HG02943 (cell line): Measurements from ENCODE around the gene DECR2.
"Not testable (repeated sequence)": the region's sequence is repeated elsewhere in the genome, so short reads cannot be mapped to it uniquely, and the experiment has no call there.

Experiments
- ATAC-seq: cut with Tn5 transposase; IDR thresholded peaks from one replicate; pipeline ENCODE4 v1.9.1; 2021; ENCODE audit warnings: mild to moderate bottlenecking, low read depth, moderate library complexity; ENCODE audit not compliant: unreplicated experiment

DECR2 gene

DNA sequence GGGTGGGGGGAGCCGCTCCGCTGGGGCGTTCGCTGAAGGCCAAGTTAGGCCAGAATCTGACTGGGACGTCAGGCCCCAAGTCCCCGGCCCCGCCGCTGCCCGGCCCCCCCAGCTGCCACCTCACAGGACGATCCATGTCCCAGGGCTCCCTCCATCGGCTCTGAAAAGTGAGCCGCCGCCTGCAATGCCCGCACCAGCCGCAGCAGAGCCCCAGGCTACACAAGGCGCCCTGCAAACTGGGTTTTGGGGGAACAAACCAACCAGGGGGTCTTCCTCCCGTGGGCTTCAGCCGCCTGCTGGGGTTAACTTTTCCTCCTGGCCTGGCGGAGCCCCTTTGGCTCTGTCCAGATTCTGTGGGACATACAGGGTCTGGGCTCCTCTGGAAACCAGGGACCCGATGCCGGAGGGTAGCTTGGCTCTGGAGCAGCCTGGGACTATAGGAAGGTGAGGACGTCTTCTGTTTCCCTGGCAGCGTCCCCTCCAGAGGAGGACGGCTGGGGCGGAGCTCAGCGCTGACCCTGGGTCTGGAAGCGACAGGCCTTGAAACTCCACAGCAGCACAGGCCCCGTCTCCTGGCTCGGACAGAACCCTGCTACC, 3.9 kb upstream of the DECR2 start:
- ATAC-seq = no peak

- no peak for ATAC-seq
Observed at GRCh38 chr16:398561-399339, 2.9 kb upstream of the DECR2 start.

DNA sequence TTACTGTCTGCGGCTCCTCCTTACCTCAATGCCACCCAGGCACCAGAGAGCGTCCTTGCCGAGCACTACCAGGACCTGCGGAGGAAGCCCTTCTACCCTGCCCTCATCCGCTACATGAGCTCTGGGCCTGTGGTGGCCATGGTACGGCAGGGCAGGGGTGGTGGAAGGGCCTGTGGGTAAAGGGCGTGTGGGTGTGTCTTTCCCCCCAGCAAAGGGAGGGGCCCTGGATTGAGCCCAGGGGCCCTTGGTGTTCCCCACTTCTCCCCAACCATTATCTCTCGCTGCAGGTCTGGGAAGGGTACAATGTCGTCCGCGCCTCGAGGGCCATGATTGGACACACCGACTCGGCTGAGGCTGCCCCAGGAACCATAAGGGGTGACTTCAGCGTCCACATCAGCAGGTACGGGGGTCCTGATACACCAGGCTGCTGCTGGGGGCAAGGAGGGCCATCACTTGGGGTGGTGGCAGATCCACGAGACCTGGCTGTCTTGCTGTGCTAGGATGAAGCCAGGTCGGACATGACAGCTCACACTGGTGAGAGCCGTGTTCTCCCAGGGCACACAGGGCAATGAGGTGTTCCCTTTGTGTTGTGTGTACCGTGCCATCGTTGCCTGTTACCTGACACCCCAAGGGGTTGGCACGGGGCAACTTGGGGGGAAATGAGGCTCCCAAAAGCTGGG, 2.2 kb upstream of the DECR2 start:
- no peak for ATAC-seq

DNA sequence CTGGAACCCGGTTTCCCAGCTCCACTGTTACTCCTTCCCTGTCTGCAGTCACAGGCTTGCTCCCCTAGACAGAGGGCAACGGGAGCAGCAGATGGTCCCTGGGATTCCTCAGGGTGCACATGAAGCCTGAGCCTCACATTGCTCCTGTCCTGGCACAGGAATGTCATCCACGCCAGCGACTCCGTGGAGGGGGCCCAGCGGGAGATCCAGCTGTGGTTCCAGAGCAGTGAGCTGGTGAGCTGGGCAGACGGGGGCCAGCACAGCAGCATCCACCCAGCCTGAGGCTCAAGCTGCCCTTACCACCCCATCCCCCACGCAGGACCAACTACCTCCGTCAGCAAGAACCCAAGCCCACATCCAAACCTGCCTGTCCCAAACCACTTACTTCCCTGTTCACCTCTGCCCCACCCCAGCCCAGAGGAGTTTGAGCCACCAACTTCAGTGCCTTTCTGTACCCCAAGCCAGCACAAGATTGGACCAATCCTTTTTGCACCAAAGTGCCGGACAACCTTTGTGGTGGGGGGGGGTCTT, 1.6 kb upstream of the DECR2 start:
- ATAC-seq = no peak

GRCh38 chr16:404971-405486, 3.3 kb downstream of the DECR2 start:
- no peak for ATAC-seq

GRCh38 chr16:405548-406506, 4.1 kb downstream of the DECR2 start:
- no peak for ATAC-seq

DNA sequence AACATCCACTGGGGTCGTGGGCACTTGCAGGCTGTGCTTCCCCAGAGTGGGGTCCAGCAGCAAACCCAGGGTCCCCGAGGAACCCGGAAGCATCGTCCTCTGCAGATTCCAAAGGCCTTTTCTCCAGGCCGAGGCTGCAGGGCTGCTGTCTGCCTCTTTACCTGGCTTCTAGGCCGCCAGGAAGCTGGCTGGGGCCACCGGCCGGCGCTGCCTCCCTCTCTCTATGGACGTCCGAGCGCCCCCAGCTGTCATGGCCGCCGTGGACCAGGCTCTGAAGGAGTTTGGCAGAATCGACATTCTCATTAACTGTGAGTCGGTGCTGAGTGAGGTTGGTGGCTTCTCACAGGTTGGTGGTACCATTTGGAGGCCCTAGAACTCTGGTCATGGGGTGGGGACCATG, 5.6 kb downstream of the DECR2 start:
- ATAC-seq = no peak

- ATAC-seq = no peak
Observed at GRCh38 chr16:410516-411178, 9.0 kb downstream of the DECR2 start.

DNA sequence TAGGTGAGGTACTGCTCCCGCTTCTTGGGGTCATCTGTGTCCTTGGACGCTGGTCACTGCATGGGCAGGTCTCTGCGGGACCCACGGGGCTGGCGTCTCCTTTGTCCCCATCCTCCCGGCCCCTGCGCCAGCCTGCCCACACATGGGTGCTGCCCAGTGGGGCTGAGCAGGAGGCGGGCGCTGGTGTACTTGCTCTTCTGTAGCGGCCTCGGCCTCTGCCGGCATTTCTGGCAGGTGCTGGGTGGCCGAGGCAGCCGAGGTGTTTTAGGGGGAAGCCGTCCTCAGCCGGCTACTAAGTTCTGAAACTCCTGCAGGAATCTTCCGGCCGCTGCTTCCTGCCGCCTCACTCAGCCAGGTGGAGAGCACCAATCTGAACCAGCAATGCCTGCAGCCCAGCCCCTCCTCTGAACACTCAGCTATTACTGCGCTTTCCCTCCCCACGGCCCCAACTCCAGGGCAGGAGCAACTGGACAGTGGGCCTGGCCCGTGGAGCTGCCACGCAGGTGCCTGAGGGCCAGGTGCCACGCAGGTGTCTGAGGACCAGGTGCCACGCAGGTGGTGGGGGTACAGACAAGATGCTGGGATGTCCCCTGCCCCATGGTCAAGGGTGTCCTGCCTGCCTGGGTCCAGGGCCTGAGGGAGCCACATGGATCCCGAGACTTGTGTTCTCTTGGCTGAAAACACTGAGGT, 10.0 kb downstream of the DECR2 start:
- ATAC-seq = no peak

DNA sequence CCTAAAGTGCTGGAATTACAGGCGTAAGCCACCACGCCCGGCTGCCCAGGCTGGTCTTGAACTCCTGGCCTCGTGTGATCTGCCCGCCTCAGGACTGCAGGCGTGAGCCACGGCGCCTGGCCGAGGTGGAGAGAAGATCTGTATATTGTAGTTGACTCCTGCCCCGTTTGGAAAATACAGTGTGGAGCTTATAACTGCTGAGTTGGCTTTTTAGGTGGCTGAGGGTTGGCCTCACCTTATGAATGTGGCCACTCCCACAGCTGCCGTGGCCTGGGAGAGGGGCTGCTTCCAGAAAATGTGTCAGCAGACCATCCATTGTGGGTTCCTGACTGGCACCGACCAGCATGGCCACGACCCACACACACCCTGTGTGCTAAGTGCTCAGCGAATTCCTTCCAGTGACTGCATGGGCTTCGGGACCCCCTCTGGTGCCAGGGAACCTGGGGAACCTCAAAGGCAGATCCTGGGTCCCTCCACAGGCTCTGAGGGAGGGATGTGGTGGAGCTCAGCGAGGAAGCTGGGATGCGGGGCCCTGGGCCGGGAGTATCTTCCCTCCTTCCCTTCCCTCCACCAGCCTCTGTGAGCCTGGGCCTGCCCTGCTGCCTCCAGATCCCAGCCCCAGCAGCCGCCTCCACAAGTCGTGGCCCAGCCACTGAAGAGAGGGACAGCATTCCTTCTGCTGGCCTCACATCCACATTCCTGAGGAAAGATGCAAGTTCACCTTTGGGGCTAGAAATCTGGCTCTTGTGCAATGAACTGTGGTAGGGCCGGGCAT, 12.9 kb downstream of the DECR2 start:
- no peak for ATAC-seq

DNA sequence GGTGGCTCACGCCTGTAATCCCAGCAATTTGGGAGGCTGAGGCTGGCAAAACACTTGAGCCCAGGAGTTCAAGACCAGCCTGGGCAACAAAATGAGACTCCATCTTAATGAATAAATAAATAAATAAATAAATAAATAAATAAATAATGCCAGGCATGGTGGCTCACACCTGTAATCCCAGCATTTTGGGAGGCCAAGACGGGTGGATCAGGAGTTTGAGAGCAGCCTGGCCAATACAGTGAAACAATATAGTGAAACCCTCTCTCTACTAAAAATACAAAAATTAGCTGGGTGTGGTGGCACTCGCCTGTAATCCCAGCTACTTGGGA, 13.4 kb downstream of the DECR2 start:
- not testable (repeated sequence) for ATAC-seq

- ATAC-seq = not testable (repeated sequence)
Observed at GRCh38 chr16:422179-422578, 20.5 kb downstream of the DECR2 start.

DNA sequence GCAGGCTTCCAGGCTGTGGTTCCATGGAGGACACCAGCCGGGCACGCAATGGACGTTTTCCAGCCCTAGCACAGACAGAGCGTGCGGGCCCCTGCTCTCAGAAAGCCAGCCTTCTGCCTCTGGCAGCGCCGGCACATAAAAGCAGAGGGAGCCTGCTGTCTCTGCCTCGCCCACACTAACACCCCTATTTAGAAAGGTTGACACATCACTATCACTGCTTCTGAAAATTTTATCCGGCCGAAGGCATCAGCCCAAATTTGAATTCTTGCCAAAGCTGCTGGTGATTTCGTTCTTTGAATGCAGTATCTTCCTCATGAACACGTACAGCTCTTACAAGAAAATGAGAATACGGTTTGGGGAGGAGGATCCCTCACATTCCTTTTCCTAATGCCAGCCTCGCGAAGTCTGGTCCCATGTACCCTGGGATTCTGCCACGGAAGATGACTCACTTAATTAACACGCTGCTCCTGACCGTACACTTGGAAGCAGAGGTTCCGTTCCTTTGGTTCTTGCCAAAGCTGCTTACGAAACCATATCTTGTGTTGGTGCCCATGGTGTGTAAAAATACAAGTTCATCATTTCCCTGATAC, 22.4 kb downstream of the DECR2 start:
- ATAC-seq = no peak

DNA sequence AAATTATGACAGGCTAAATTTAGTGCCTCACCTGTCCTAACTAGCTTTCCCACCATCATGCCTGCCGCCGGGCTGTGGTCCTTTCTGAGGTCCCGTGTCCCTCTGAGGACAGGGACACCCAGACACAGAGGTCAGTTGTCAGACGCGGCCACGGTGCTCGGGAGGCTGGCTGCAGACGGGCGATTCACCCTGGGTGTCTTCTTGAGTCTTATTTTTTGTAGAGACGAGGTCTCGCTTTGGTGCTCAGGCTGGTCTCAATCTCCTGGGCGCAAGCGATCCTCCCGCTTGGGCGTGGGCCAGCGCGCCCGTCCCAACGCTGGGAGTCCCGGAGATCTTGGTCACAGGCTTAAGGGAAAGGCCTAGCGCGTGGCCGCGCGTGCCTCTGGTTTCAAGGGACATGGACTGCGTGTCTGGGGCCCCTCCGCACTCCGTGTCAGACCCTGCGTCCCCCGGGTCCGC, 23.0 kb downstream of the DECR2 start:
- ATAC-seq = no peak

- peak; percentile 85 for ATAC-seq
Observed at GRCh38 chr16:425082-425718, 23.5 kb downstream of the DECR2 start, which contains the start of gene RAB11FIP3. Gene RAB11FIP3 (plus strand): TSS chr16:425649. CDS start chr16:426007, 358 bp downstream.

GRCh38 chr16:425740-426114, 24.0 kb downstream of the DECR2 start:
- ATAC-seq = peak; percentile 40

- ATAC-seq = peak; percentile 8
Observed at GRCh38 chr16:426115-426905, 24.6 kb downstream of the DECR2 start.
